ENCODE results near the gene CYB5B. TPM values are rescaled to one million over a fixed set of nuclear protein-coding genes. Genes with fewer than 3 reads are reported as not detected.

Gene CYB5B
- polyA plus RNA-seq (2013, experiment 1 of 2; ENCODE audit: insufficient read length) = 110 TPM
- polyA plus RNA-seq (2013, experiment 2 of 2; ENCODE audit: insufficient read length) = 64.7 TPM

- DNase-seq = peak; percentile 99
These were observed at the start of gene CYB5B for GRCh38 chr16:69424053-69424934. Gene CYB5B, plus strand, starts transcription at chr16:69424619. Its CDS starts 65 bp downstream, at chr16:69424684.

- DNase-seq = no peak
These were observed 47.9 kb upstream of the CYB5B start for GRCh38 chr16:69376393-69377059.

GRCh38 chr16:69378036-69378435, 46.4 kb upstream of the CYB5B start:
- no peak for DNase-seq

GRCh38 chr16:69378760-69379159, 45.7 kb upstream of the CYB5B start:
- peak; percentile 22 for DNase-seq

GRCh38 chr16:69381231-69381630, 43.2 kb upstream of the CYB5B start:
- DNase-seq = no peak

- DNase-seq = no peak
These were observed 42.0 kb upstream of the CYB5B start for GRCh38 chr16:69382421-69382820.

- no peak for DNase-seq
These were observed 39.4 kb upstream of the CYB5B start for GRCh38 chr16:69384974-69385373.

- DNase-seq = peak; percentile 69
These were observed 37.8 kb upstream of the CYB5B start for GRCh38 chr16:69386596-69386995.

- DNase-seq = no peak
These were observed 30.2 kb upstream of the CYB5B start for GRCh38 chr16:69393898-69394849.

- DNase-seq = no peak
These were observed 28.6 kb upstream of the CYB5B start for GRCh38 chr16:69395859-69396186.

GRCh38 chr16:69396187-69397061, 28.0 kb upstream of the CYB5B start:
- peak; percentile 87 for DNase-seq

GRCh38 chr16:69397821-69398521, 26.4 kb upstream of the CYB5B start:
- DNase-seq = peak; percentile 82

- peak; percentile 31 for DNase-seq
These were observed 25.1 kb upstream of the CYB5B start for GRCh38 chr16:69399361-69399760.

- DNase-seq = no peak
These were observed 22.0 kb upstream of the CYB5B start for GRCh38 chr16:69402439-69402838.

- peak; percentile 60 for DNase-seq
These were observed 20.1 kb upstream of the CYB5B start for GRCh38 chr16:69404275-69404805.

GRCh38 chr16:69405326-69405725, 19.1 kb upstream of the CYB5B start:
- DNase-seq = no peak

- DNase-seq = no peak
These were observed 18.7 kb upstream of the CYB5B start for GRCh38 chr16:69405757-69406156.

- DNase-seq = no peak
These were observed 17.6 kb upstream of the CYB5B start for GRCh38 chr16:69406780-69407331.

- no peak for DNase-seq
These were observed 16.6 kb upstream of the CYB5B start for GRCh38 chr16:69407702-69408323.

GRCh38 chr16:69408475-69408874, 15.9 kb upstream of the CYB5B start:
- DNase-seq = no peak

All from fibroblast of skin of back (primary cell).